Left ventricle myocardium inferior (tissue), 1 donor: ENCODE measurements around the gene GSKIP. TPM values are rescaled to one million over a fixed set of nuclear protein-coding genes. Genes with fewer than 3 reads are reported as not detected.
"Not testable (repeated sequence)": the region's sequence is repeated elsewhere in the genome, so short reads cannot be mapped to it uniquely, and the experiment has no call there.

Experiments used
- DNase-seq: peaks from one replicate; pipeline ENCODE4 v3.0.0-alpha.2; 2020
- H3K27ac ChIP-seq: fragments of 200-600 bp; replicated peaks from 2 replicates; pipeline ENCODE4 v1.8.0; 2021
- H3K27me3 ChIP-seq: fragments of 200-600 bp; 2 replicates; pipeline ENCODE4 v1.8.0; 2021; ENCODE audit warnings: low read depth
- H3K36me3 ChIP-seq: fragments of 200-600 bp; 2 replicates; pipeline ENCODE4 v1.8.0; 2021
- H3K4me1 ChIP-seq: fragments of 200-600 bp; 2 replicates; pipeline ENCODE4 v1.8.0; 2021
- H3K4me3 ChIP-seq: fragments of 200-600 bp; 2 replicates; pipeline ENCODE4 v1.8.0; 2021; ENCODE audit warnings: mild to moderate bottlenecking, moderate library complexity
- H3K9me3 ChIP-seq: fragments of 200-600 bp; replicated peaks from 2 replicates; pipeline ENCODE4 v1.8.0; 2021
- CTCF ChIP-seq: fragments of 200-600 bp; IDR thresholded peaks from 2 replicates; pipeline ENCODE4 v1.8.0; 2021; ENCODE audit warnings: antibody characterized with exemption, mild to moderate bottlenecking, borderline replicate concordance
- intact Hi-C: fragments of 100-400 bp; cut with micrococcal nuclease; formaldehyde crosslinking; loops from one replicate; pipeline ENCODE4 v1.11.0; 2022
- total RNA-seq: library from RNA; stranded (reverse); fragmentation: NEBNext Ultra II Directional; extraction: Animal tissue kit (Norgen Biotek cat#: 25700); gene quantifications from one replicate; pipeline ENCODE4 v1.2.1, GENCODE V29; 2021
- donor health status: DM: no; HTN: yes; CAD: no; lungs with severe emphysema.

The GSKIP gene
- total RNA-seq, 1 donor from 2014 or later = 12.1 TPM

GRCh38 chr14:96338551-96338950, 24.8 kb upstream of the GSKIP start:
- no peak overlapping the region for H3K4me3 ChIP-seq
- no peak for DNase-seq
- no peaks in the 10 kb centered on the region for H3K27me3 ChIP-seq
- intact Hi-C loops = no loop called here
- no peak overlapping the region for H3K27ac ChIP-seq
- TF ChIP-seq CTCF = no peak
- no peaks in the 10 kb centered on the region for H3K9me3 ChIP-seq
- H3K4me1 ChIP-seq = no peaks in the 10 kb centered on the region
- peaks cover 74% of the 10 kb centered on the region for H3K36me3 ChIP-seq

- Histone ChIP-seq H3K27ac (no peak overlapping the region), H3K9me3 (no peaks in the 10 kb centered on the region), H3K4me3 (no peak overlapping the region), H3K36me3 (peaks cover 60% of the 10 kb centered on the region), H3K27me3 (no peaks in the 10 kb centered on the region), H3K4me1 (peaks cover 5% of the 10 kb centered on the region)
- no peak for TF ChIP-seq CTCF
- intact Hi-C loops = no loop called here
- DNase-seq = no peak
Measured at GRCh38 chr14:96341323-96341722, 22.0 kb upstream of the GSKIP start.

GRCh38 chr14:96345669-96346068, 17.7 kb upstream of the GSKIP start:
- intact Hi-C loops = no loop called here
- Histone ChIP-seq H3K27ac (no peak overlapping the region), H3K4me3 (no peak overlapping the region), H3K9me3 (no peaks in the 10 kb centered on the region), H3K36me3 (peaks cover 18% of the 10 kb centered on the region), H3K27me3 (no peaks in the 10 kb centered on the region), H3K4me1 (peaks cover 16% of the 10 kb centered on the region)
- no peak for DNase-seq
- no peak for TF ChIP-seq CTCF

GRCh38 chr14:96347957-96348356, 15.4 kb upstream of the GSKIP start:
- H3K36me3 ChIP-seq, H3K9me3 ChIP-seq, H3K27me3 ChIP-seq, DNase-seq, intact Hi-C loops, H3K27ac ChIP-seq, H3K4me3 ChIP-seq: not testable (repeated sequence)
- peaks cover 24% of the 10 kb centered on the region for H3K4me1 ChIP-seq

- Histone ChIP-seq H3K27ac (no peak overlapping the region), H3K4me1 (peaks cover 19% of the 10 kb centered on the region), H3K36me3 (no peaks in the 10 kb centered on the region), H3K4me3 (no peak overlapping the region), H3K27me3 (no peaks in the 10 kb centered on the region), H3K9me3 (no peaks in the 10 kb centered on the region)
- no peak for DNase-seq
- intact Hi-C loops = no loop called here
- TF ChIP-seq CTCF = no peak
Measured at GRCh38 chr14:96349286-96350075, 13.8 kb upstream of the GSKIP start.

- intact Hi-C loops = no loop called here
- H3K36me3 ChIP-seq = no peaks in the 10 kb centered on the region
- no peak for TF ChIP-seq CTCF
- H3K4me3 ChIP-seq = no peak overlapping the region
- H3K27ac ChIP-seq = no peak overlapping the region
- no peaks in the 10 kb centered on the region for H3K9me3 ChIP-seq
- no peak for DNase-seq
- H3K27me3 ChIP-seq = no peaks in the 10 kb centered on the region
- peaks cover 18% of the 10 kb centered on the region for H3K4me1 ChIP-seq
Measured at GRCh38 chr14:96351986-96352385, 11.3 kb upstream of the GSKIP start.
